B cell (primary cell): Measurements from ENCODE around the gene IGF1R. TPM values are rescaled to one million over a fixed set of nuclear protein-coding genes. Genes with fewer than 3 reads are reported as not detected.

Experiments
- ATAC-seq: fragments of 200-7000 bp; cut with Tn5 transposase; one replicate; pipeline ENCODE4 v1.10.0; 2021; ENCODE audit warnings: low read depth, mild to moderate bottlenecking, moderate number of reproducible peaks, moderate library complexity
- CTCF ChIA-PET: fragments of 350-600 bp; sonication (Branson Sonifier 250); formaldehyde crosslinking; loops from one replicate; lab custom pipeline; 2021; ENCODE audit warnings: antibody characterized with exemption, inconsistent platforms; lab: Charles Lee
- POLR2A ChIA-PET: fragments of 350-600 bp; sonication (Branson Sonifier 250); formaldehyde crosslinking; loops from one replicate; lab custom pipeline; 2021; ENCODE audit warnings: antibody characterized with exemption; lab: Charles Lee
- DNase-seq: peaks from one replicate; pipeline ENCODE4 v3.0.0; 2013
- H2AFZ ChIP-seq: 2 replicates; pipeline ENCODE4 v1.6.1; 2012; ENCODE audit warnings: mild to moderate bottlenecking, low read depth, low read length; ENCODE audit not compliant: insufficient read depth, poor library complexity, severe bottlenecking
- H3K27ac ChIP-seq, 2 donors: 1 replicate in 1 of 2; 2 replicates in 1 of 2; pipeline ENCODE4 v1.5.1; 2012 to 2013; ENCODE audit warnings: low read length in 2 of 2, mild to moderate bottlenecking in 2 of 2, moderate library complexity in 1 of 2
- H3K27me3 ChIP-seq, 4 experiments: fragments of 200-600 bp in 1 of 4; sonication (generic) in 1 of 4; replicated peaks in 1 of 4; 1 replicate in 2 of 4; 2 replicates in 2 of 4; pipeline versions ENCODE4 v1.6.1 to v1.7.0; 2013 to 2016; ENCODE audit warnings: low read length in 3 of 4, mild to moderate bottlenecking in 2 of 4, mixed read lengths in 1 of 4, moderate library complexity in 1 of 4; ENCODE audit not compliant: insufficient read depth in 4 of 4, control insufficient read depth in 3 of 4; ENCODE audit errors: control extremely low read depth in 1 of 4
- H3K36me3 ChIP-seq, 2 experiments: replicated peaks in 1 of 2; 1 replicate in 1 of 2; 2 replicates in 1 of 2; pipeline versions ENCODE4 v1.6.1 to v1.7.1; 2013; ENCODE audit warnings: low read length in 1 of 2; ENCODE audit not compliant: insufficient read depth in 2 of 2, control insufficient read depth in 1 of 2; ENCODE audit errors: control extremely low read depth in 1 of 2, extremely low read depth in 1 of 2
- H3K4me1 ChIP-seq, 2 donors: fragments of 200-600 bp in 1 of 2; sonication (generic) in 1 of 2; 1 replicate in 1 of 2; 2 replicates in 1 of 2; pipeline versions ENCODE4 v1.5.1 to v1.6.1; 2013 to 2017; ENCODE audit warnings: low read length in 2 of 2; ENCODE audit not compliant: control insufficient read depth in 2 of 2, insufficient read depth in 2 of 2
- H3K4me2 ChIP-seq: replicated peaks from 2 replicates; pipeline ENCODE3; 2012; ENCODE audit warnings: mild to moderate bottlenecking, low read depth, low read length; ENCODE audit not compliant: poor library complexity, severe bottlenecking
- H3K4me3 ChIP-seq, 5 experiments: fragments of 200-600 bp in 1 of 5; sonication (generic) in 1 of 5; 1 replicate in 3 of 5; 2 replicates in 2 of 5; pipeline versions ENCODE4 v1.5.1 to v1.7.0; 2011 to 2016; ENCODE audit warnings: low read length in 4 of 5, mild to moderate bottlenecking in 4 of 5, low read depth in 2 of 5, control low read depth in 1 of 5, moderate library complexity in 1 of 5; ENCODE audit not compliant: insufficient read depth in 1 of 5; ENCODE audit errors: control extremely low read depth in 1 of 5, extremely low read depth in 1 of 5
- H3K79me2 ChIP-seq: fragments of 200-600 bp; sonication (generic); one replicate; pipeline ENCODE4 v1.6.0; 2016; ENCODE audit warnings: low read length; ENCODE audit not compliant: control insufficient read depth, insufficient read depth
- H3K9ac ChIP-seq: fragments of 200-600 bp; sonication (generic); 2 replicates; pipeline ENCODE4 v1.6.1; 2017; ENCODE audit warnings: mild to moderate bottlenecking, low read length, moderate library complexity
- H3K9me3 ChIP-seq, 3 donors: one replicate each; pipeline versions ENCODE4 v1.6.1 to v1.7.1; 2013; ENCODE audit warnings: low read length in 2 of 3; ENCODE audit not compliant: control insufficient read depth in 2 of 3, insufficient read depth in 1 of 3; ENCODE audit errors: control extremely low read depth in 1 of 3
- H4K20me1 ChIP-seq: 2 replicates; pipeline ENCODE4 v1.6.0; 2012; ENCODE audit warnings: mild to moderate bottlenecking, low read length; ENCODE audit not compliant: insufficient read depth, control insufficient read depth, poor library complexity, severe bottlenecking
- H3K27ac Mint-ChIP-seq: one replicate; pipeline ENCODE4 v1.8.0; 2021; ENCODE audit warnings: mixed read lengths
- H3K27me3 Mint-ChIP-seq: one replicate; pipeline ENCODE4 v1.8.0; 2021; ENCODE audit warnings: mixed read lengths
- H3K4me1 Mint-ChIP-seq: one replicate; pipeline ENCODE4 v1.8.0; 2021; ENCODE audit warnings: mixed read lengths
- H3K4me3 Mint-ChIP-seq: one replicate; pipeline ENCODE4 v1.8.0; 2021; ENCODE audit warnings: mixed read lengths
- H3K9me3 Mint-ChIP-seq: one replicate; pipeline ENCODE4 v1.8.0; 2022; ENCODE audit warnings: mixed read lengths; ENCODE audit not compliant: insufficient read depth
- EZH2 ChIP-seq: IDR thresholded peaks from 2 replicates; pipeline ENCODE4 v1.6.1; 2012; ENCODE audit warnings: borderline replicate concordance, low read depth, mild to moderate bottlenecking, moderate library complexity, low read length; ENCODE audit not compliant: insufficient read depth, poor library complexity, severe bottlenecking
- WGBS: methylation state at CpG from one replicate; pipeline ENCODE4 v1.1.5; 2013; ENCODE audit warnings: missing lambda C conversion rate; ENCODE audit not compliant: insufficient coverage; 5-methylcytosine and 5-hydroxymethylcytosine counted together
- intact Hi-C: fragments of 100-400 bp; cut with micrococcal nuclease; formaldehyde crosslinking; loops from one replicate; pipeline ENCODE4 v1.10.0; 2022
- polyA plus RNA-seq: library from polyadenylated mRNA; depleted of rRNA; stranded (reverse); fragments of >200 nt; gene quantifications from 2 replicates; pipeline ENCODE4 v1.2.3, GENCODE V29; 2012
- total RNA-seq, 2 donors: library from RNA; stranded (reverse); fragments of 120-200 nt in 1 of 2; gene quantifications; 1 replicate in 1 of 2; 2 replicates in 1 of 2; pipeline versions ENCODE4 v1.2.3 to v1.2.4, GENCODE V29; 2013 to 2022
- TF ChIP-seq, protein P1 (sequence below): fragments of 200-600 bp; IDR thresholded peaks from one replicate; pipeline ENCODE4 v1.8.0; 2022; ENCODE audit warnings: antibody characterized with exemption, mild to moderate bottlenecking

Gene IGF1R
- total and polyA plus RNA-seq, 2 donors (not counting 1 experiment from before 2014, with no cell fraction given) = 5.4 to 23.1 TPM

DNA sequence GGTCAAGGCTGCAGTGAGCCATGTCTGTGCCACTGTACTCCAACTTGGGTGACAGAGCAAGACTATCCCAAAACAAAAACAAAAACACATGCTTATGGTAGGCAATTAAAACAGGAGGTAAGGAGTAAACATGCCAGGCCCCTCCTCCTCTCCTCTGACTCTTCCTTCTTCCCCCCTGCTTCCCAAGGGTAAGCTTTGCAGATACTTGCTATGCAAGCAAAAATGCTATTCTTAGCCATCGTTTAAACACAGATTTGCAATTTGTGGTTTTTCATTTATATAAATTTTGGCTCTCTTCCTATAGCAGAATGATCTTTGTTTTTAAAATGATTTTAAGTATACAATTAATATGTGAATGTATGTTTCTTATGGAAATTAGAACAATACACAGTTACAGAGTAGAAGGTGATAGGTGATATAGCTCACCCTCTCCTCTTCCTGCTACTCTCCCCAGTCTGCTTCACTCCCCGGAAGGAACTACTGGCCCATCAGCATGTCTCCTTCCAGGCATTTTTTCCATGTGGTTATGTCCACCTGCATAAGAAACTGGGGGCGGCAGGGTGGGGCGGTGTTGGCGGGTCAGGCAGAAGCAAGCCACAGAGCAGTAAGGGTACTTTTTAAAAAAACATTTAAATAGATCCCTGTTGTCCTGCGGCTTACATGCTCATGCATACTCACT, 42.1 kb downstream of the IGF1R start:
- intact Hi-C loops = no loop called here
- CTCF ChIA-PET = no interaction called here
- H3K4me1 Mint-ChIP-seq = peaks cover 7% of the 10 kb centered on the region

DNA sequence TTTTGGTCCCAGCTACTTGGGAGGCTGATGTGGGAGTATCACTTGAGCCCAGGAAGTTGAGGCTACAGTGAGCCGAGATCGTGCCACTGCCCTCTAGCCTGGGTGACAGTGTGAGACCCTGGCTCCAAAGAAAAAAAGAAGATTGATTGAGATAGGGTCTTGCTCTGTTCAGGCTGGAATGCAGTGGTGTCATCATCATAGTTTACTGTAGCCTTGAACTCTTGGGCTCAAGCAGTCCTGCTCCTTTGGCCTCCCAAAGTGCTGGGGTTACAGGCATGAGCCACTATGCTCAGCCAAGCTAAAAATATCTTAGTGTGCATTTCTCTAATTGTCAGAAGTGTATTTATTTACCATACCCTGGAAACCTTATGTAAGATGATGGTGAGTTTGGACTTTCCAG, 43.9 kb downstream of the IGF1R start:
- TF ChIP-seq, protein P1, sequence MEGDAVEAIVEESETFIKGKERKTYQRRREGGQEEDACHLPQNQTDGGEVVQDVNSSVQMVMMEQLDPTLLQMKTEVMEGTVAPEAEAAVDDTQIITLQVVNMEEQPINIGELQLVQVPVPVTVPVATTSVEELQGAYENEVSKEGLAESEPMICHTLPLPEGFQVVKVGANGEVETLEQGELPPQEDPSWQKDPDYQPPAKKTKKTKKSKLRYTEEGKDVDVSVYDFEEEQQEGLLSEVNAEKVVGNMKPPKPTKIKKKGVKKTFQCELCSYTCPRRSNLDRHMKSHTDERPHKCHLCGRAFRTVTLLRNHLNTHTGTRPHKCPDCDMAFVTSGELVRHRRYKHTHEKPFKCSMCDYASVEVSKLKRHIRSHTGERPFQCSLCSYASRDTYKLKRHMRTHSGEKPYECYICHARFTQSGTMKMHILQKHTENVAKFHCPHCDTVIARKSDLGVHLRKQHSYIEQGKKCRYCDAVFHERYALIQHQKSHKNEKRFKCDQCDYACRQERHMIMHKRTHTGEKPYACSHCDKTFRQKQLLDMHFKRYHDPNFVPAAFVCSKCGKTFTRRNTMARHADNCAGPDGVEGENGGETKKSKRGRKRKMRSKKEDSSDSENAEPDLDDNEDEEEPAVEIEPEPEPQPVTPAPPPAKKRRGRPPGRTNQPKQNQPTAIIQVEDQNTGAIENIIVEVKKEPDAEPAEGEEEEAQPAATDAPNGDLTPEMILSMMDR = no peak
- no peak for TF ChIP-seq EZH2
- ATAC-seq (no peak), DNase-seq (no peak)
- intact Hi-C loops = no loop called here
- Mint-ChIP-seq H3K27ac (no peak overlapping the region), H3K4me1 (peaks cover 8% of the 10 kb centered on the region), H3K27me3 (peaks cover 10% of the 10 kb centered on the region), H3K4me3 (no peak overlapping the region), H3K9me3 (no peaks in the 10 kb centered on the region)
- H3K9ac ChIP-seq = no peak overlapping the region
- no peak overlapping the region for H3K4me3 ChIP-seq
- ChIA-PET POLR2A (no interaction called here), CTCF (no interaction called here)
- H2AFZ ChIP-seq = no peak overlapping the region
- peaks cover 19% of the 10 kb centered on the region for H4K20me1 ChIP-seq
- no peak overlapping the region for H3K4me2 ChIP-seq
- H3K9me3 ChIP-seq = no peaks in the 10 kb centered on the region
- WGBS = 92% methylated on average over 2 of the region's 2 CpGs
- H3K27ac ChIP-seq = no peak overlapping the region
- no peaks in the 10 kb centered on the region for H3K4me1 ChIP-seq
- H3K79me2 ChIP-seq = peaks cover 9% of the 10 kb centered on the region
- H3K36me3 ChIP-seq = no peaks in the 10 kb centered on the region
- no peaks in the 10 kb centered on the region for H3K27me3 ChIP-seq

More for the DNA sequence above, 42.1 kb downstream of the IGF1R start:
- POLR2A ChIA-PET = no interaction called here
- H3K9ac ChIP-seq = no peak overlapping the region
- Mint-ChIP-seq H3K4me3 (no peak overlapping the region), H3K27me3 (peaks cover 6% of the 10 kb centered on the region), H3K9me3 (no peaks in the 10 kb centered on the region), H3K27ac (no peak overlapping the region)
- H3K79me2 ChIP-seq = peaks cover 12% of the 10 kb centered on the region
- H4K20me1 ChIP-seq = peaks cover 13% of the 10 kb centered on the region
- no peaks in the 10 kb centered on the region for H3K4me1 ChIP-seq
- WGBS = no CpG with 5 or more reads among the region's 6 CpGs
- no peak overlapping the region for H2AFZ ChIP-seq
- no peak overlapping the region for H3K4me2 ChIP-seq
- H3K27ac ChIP-seq = no peak overlapping the region
- TF ChIP-seq, protein P1 = no peak
- no peak for TF ChIP-seq EZH2
- H3K9me3 ChIP-seq = no peaks in the 10 kb centered on the region
- H3K36me3 ChIP-seq = no peaks in the 10 kb centered on the region
- ATAC-seq (no peak), DNase-seq (no peak)
- no peaks in the 10 kb centered on the region for H3K27me3 ChIP-seq
- H3K4me3 ChIP-seq = no peak overlapping the region
